GM12872 (cell line): ENCODE results near the gene RARG.
A peak's percentile ranks its signal among the peaks of the same experiment; 100 is the strongest.

Experiments used
- TF ChIP-seq, protein P1 (sequence below): IDR thresholded peaks from 3 replicates; pipeline ENCODE4 v1.5.1; 2011; ENCODE audit warnings: low read depth, mild to moderate bottlenecking, low read length, moderate library complexity; ENCODE audit not compliant: insufficient read depth

RARG gene

DNA sequence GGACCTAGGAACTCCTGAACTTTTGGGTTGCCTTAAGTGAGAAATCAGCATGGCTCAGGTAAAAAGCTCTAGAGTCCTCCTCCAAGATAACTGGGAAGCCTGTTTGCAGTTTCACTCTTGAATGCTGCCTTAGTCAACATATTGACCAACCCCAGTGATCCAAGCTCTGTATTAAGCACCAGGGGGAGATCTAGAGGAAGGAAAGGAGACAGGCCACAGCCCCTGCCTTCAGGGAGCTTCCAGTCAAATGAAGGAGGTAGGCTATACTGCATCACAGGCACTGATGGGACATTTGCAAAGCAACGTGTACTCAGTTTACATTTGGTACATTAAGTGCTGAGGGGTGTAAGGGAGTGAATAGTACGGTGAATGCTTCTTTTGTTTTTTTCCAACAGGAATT, 50.1 kb downstream of the RARG start:
- TF ChIP-seq, protein P1, sequence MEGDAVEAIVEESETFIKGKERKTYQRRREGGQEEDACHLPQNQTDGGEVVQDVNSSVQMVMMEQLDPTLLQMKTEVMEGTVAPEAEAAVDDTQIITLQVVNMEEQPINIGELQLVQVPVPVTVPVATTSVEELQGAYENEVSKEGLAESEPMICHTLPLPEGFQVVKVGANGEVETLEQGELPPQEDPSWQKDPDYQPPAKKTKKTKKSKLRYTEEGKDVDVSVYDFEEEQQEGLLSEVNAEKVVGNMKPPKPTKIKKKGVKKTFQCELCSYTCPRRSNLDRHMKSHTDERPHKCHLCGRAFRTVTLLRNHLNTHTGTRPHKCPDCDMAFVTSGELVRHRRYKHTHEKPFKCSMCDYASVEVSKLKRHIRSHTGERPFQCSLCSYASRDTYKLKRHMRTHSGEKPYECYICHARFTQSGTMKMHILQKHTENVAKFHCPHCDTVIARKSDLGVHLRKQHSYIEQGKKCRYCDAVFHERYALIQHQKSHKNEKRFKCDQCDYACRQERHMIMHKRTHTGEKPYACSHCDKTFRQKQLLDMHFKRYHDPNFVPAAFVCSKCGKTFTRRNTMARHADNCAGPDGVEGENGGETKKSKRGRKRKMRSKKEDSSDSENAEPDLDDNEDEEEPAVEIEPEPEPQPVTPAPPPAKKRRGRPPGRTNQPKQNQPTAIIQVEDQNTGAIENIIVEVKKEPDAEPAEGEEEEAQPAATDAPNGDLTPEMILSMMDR = no peak

DNA sequence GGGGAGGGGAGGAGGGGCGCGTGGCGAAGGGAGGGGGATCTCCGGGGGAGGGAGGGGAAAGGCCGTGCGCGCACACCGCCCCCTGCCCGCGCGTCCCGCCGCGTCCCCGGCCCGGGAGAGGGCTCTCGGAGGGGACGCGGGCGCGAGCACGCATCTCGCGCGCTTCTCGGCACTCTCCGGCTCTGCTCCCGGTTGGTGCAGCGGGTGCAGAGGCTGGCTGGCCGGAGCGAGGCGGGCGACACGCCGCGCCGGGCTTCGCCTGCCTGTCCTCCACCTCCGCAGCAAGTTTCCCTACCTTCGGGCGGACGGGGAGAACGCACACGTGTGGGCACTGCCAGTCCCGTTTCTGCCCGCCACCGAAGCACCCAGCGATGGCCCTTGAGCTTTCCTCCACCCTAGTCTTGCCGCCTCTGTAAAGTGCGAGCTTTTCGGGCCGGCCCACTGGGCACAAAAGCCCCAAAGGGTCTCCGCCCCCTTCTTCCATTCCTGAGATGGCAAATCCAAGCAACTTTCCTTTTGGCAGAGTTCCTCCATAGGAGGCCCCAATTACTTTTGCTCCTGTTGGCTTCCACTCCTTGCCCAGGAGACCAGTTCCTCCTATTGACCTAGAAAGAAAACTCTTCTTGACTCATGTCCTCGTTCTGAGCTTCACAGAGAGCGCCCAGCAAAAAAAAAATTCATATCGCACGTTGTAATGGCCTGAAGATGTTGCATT, 50.9 kb downstream of the RARG start:
- TF ChIP-seq, protein P1 = no peak

- TF ChIP-seq, protein P1 = no peak
Observed at GRCh38 chr12:53180220-53180930, 51.6 kb downstream of the RARG start, which contains the start of the genes CSAD and ZNF740. CSAD (minus strand) TSS chr12:53180925; CDS start chr12:53173470, 7,455 bp downstream. ZNF740 (plus strand) TSS chr12:53180722; CDS start chr12:53181984, 1,262 bp downstream.

GRCh38 chr12:53179687-53180219, 52.3 kb downstream of the RARG start:
- TF ChIP-seq, protein P1 = no peak

GRCh38 chr12:53176750-53177149, 55.3 kb downstream of the RARG start:
- TF ChIP-seq, protein P1 = no peak

GRCh38 chr12:53174881-53175491, 57.0 kb downstream of the RARG start:
- TF ChIP-seq, protein P1 = peak; percentile 40; the same call in 1 of the 3 replicates

DNA sequence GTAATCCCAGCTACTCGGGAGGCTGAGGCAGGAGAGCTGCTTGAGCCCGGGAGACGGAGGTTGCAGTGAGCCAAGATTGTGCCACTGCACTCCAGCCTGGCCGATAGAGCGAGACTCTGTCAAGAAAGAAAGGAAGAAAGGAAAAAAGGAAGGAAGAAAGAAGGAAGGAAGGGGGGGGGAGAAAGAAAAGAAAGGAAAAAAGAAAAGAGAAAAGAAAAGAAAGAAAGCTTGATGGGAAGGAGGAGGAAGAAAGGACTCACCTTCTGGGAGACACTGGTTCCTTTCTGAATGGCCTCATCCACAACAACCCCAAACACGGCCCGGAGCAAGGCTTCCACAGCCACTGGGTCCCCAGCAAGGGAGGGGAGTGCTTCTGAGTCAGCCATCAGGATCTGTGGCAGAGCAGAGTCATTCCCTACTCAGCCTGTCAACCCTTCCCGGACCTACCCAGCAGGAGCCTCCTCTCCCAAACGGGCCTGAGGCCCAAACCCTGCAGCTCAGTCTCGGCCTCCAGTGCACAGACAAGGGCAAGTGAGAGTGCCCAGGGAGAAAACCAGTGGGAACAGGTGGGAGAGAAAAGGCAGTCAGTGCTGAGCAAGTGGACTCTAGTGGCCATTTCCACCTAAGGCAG, 58.8 kb downstream of the RARG start:
- TF ChIP-seq, protein P1 = no peak
